ENCODE data around the gene PCTP. TPM values are rescaled to one million over a fixed set of nuclear protein-coding genes. Genes with fewer than 3 reads are reported as not detected.

Gene PCTP
- polyA plus RNA-seq, 4 donors, result 27.7 to 34.6 (median 31.1) TPM

- DNase-seq (ENCODE audit: low read depth in 4 of 4, low spot score in 2 of 4), result no peak
Observed at GRCh38 chr17:55784666-55785065, 33.8 kb downstream of the PCTP start.

GRCh38 chr17:55785181-55785580 lies 34.3 kb downstream of the PCTP start:
- no peak for DNase-seq (ENCODE audit: low read depth in 4 of 4, low spot score in 2 of 4)

GRCh38 chr17:55793272-55793671 lies 42.4 kb downstream of the PCTP start:
- DNase-seq (ENCODE audit: low read depth in 4 of 4, low spot score in 2 of 4), result no peak

- DNase-seq (ENCODE audit: low read depth in 4 of 4, low spot score in 2 of 4), result no peak
Observed at GRCh38 chr17:55794725-55795482, 44.1 kb downstream of the PCTP start.

- no peak for DNase-seq (ENCODE audit: low read depth in 4 of 4, low spot score in 2 of 4)
Observed at GRCh38 chr17:55806745-55807495, 56.1 kb downstream of the PCTP start.

GRCh38 chr17:55811536-55811935 lies 60.7 kb downstream of the PCTP start:
- DNase-seq (ENCODE audit: low read depth in 4 of 4, low spot score in 2 of 4), result no peak

- no peak for DNase-seq (ENCODE audit: low read depth in 4 of 4, low spot score in 2 of 4)
Observed at GRCh38 chr17:55812323-55812722, 61.5 kb downstream of the PCTP start.

- no peak for DNase-seq (ENCODE audit: low read depth in 4 of 4, low spot score in 2 of 4)
Observed at GRCh38 chr17:55813944-55814343, 63.1 kb downstream of the PCTP start.

GRCh38 chr17:55814377-55814776 lies 63.5 kb downstream of the PCTP start:
- no peak for DNase-seq (ENCODE audit: low read depth in 4 of 4, low spot score in 2 of 4)

- no peak for DNase-seq (ENCODE audit: low read depth in 4 of 4, low spot score in 2 of 4)
Observed at GRCh38 chr17:55816532-55817396, 65.9 kb downstream of the PCTP start.

- DNase-seq (ENCODE audit: low read depth in 4 of 4, low spot score in 2 of 4), result no peak
Observed at GRCh38 chr17:55817397-55817709, 66.5 kb downstream of the PCTP start.

- no peak for DNase-seq (ENCODE audit: low read depth in 4 of 4, low spot score in 2 of 4)
Observed at GRCh38 chr17:55818026-55818425, 67.2 kb downstream of the PCTP start.

GRCh38 chr17:55818451-55819375 lies 67.9 kb downstream of the PCTP start:
- no peak for DNase-seq (ENCODE audit: low read depth in 4 of 4, low spot score in 2 of 4)

- DNase-seq (ENCODE audit: low read depth in 4 of 4, low spot score in 2 of 4), result no peak
Observed at GRCh38 chr17:55820675-55821074, 69.8 kb downstream of the PCTP start.

- DNase-seq (ENCODE audit: low read depth in 4 of 4, low spot score in 2 of 4), result no peak
Observed at GRCh38 chr17:55822028-55822427, 71.2 kb downstream of the PCTP start.

GRCh38 chr17:55825213-55825612 lies 74.4 kb downstream of the PCTP start:
- DNase-seq (ENCODE audit: low read depth in 4 of 4, low spot score in 2 of 4), result no peak

Data from left renal cortex interstitium (tissue), 4 donors.